SK-N-SH treated with all-trans-retinoic acid at 6 μM for 48 hours (cell line): Measurements from ENCODE around the gene WDR37.

Source experiments
- ATAC-seq: fragments of 200-7000 bp; cut with Tn5 transposase; 3 replicates; pipeline ENCODE4 v1.9.1; 2020; ENCODE audit warnings: mild to moderate bottlenecking, moderate library complexity
- ARNTL ChIP-seq: fragments of 450-650 bp; formaldehyde crosslinking; IDR thresholded peaks from 2 replicates; pipeline ENCODE4 v1.5.0; 2020; ENCODE audit warnings: low read depth, mild to moderate bottlenecking, moderate library complexity, borderline replicate concordance
- BACH2 ChIP-seq: fragments of 250-450 bp; sonication (Bioruptor Pico); IDR thresholded peaks from 2 replicates; pipeline ENCODE4 v1.9.0; 2021; ENCODE audit warnings: mild to moderate bottlenecking, borderline replicate concordance
- CREB5 ChIP-seq: fragments of 250-450 bp; sonication (Bioruptor Pico); IDR thresholded peaks from 2 replicates; pipeline ENCODE4 v1.5.1; 2020; ENCODE audit warnings: low read depth, mild to moderate bottlenecking, moderate library complexity
- CSDC2 ChIP-seq: fragments of 250-450 bp; sonication (Bioruptor Pico); IDR thresholded peaks from 2 replicates; pipeline ENCODE4 v1.5.0; 2020; ENCODE audit warnings: mild to moderate bottlenecking, moderate library complexity
- CSRNP3 ChIP-seq: fragments of 250-450 bp; sonication (Bioruptor Pico); IDR thresholded peaks from 2 replicates; pipeline ENCODE4 v1.5.1; 2021; ENCODE audit warnings: mild to moderate bottlenecking, moderate library complexity
- ESRRG ChIP-seq: fragments of 250-450 bp; sonication (Bioruptor Pico); IDR thresholded peaks from 2 replicates; pipeline ENCODE4 v1.6.1; 2021; ENCODE audit warnings: mild to moderate bottlenecking
- ISL1 ChIP-seq: fragments of 250-450 bp; sonication (Bioruptor Pico); IDR thresholded peaks from 2 replicates; pipeline ENCODE4 v2.1.2; 2022; ENCODE audit warnings: mild to moderate bottlenecking, moderate library complexity
- OSR1 ChIP-seq: fragments of 250-450 bp; sonication (Bioruptor Pico); IDR thresholded peaks from 2 replicates; pipeline ENCODE4 v1.8.0; 2022; ENCODE audit warnings: moderate library complexity, mild to moderate bottlenecking, inconsistent platforms
- PATZ1 ChIP-seq: fragments of 250-450 bp; sonication (Bioruptor Pico); IDR thresholded peaks from 2 replicates; pipeline ENCODE4 v1.8.0; 2020; ENCODE audit warnings: mild to moderate bottlenecking, moderate library complexity, borderline replicate concordance
- POU6F1 ChIP-seq: fragments of 250-450 bp; sonication (Bioruptor Pico); IDR thresholded peaks from 2 replicates; pipeline ENCODE4 v1.8.0; 2021; ENCODE audit warnings: low read depth, mild to moderate bottlenecking, moderate library complexity, borderline replicate concordance
- PPARA ChIP-seq: fragments of 250-450 bp; sonication (Bioruptor Pico); IDR thresholded peaks from 2 replicates; pipeline ENCODE4 v1.5.0; 2020; ENCODE audit warnings: mild to moderate bottlenecking, borderline replicate concordance
- RARB ChIP-seq: fragments of 250-450 bp; sonication (Bioruptor Pico); IDR thresholded peaks from 2 replicates; pipeline ENCODE4 v1.8.0; 2021; ENCODE audit warnings: mild to moderate bottlenecking, moderate library complexity
- SNAI2 ChIP-seq: fragments of 250-450 bp; sonication (Bioruptor Pico); IDR thresholded peaks from 2 replicates; pipeline ENCODE4 v1.5.0; 2020; ENCODE audit warnings: mild to moderate bottlenecking, moderate library complexity
- TCF4 ChIP-seq: fragments of 250-450 bp; sonication (Bioruptor Pico); IDR thresholded peaks from 2 replicates; pipeline ENCODE4 v1.8.0; 2021; ENCODE audit warnings: mild to moderate bottlenecking, moderate library complexity, borderline replicate concordance
- TOX ChIP-seq: fragments of 250-450 bp; sonication (Bioruptor Pico); IDR thresholded peaks from 2 replicates; pipeline ENCODE4 v1.8.0; 2021; ENCODE audit warnings: mild to moderate bottlenecking, moderate library complexity, borderline replicate concordance
- TSHZ2 ChIP-seq: fragments of 250-450 bp; sonication (Bioruptor Pico); IDR thresholded peaks from 2 replicates; pipeline ENCODE4 v1.5.0; 2020; ENCODE audit warnings: mild to moderate bottlenecking, moderate library complexity
- ZFP30 ChIP-seq: fragments of 450-650 bp; formaldehyde crosslinking; IDR thresholded peaks from 2 replicates; pipeline ENCODE4 v1.5.0; 2022; ENCODE audit warnings: mild to moderate bottlenecking, moderate library complexity
- ZNF70 ChIP-seq: fragments of 450-650 bp; formaldehyde crosslinking; IDR thresholded peaks from 2 replicates; pipeline ENCODE4 v1.5.0; 2020; ENCODE audit warnings: mild to moderate bottlenecking, moderate library complexity
- ZNF8 ChIP-seq: fragments of 450-650 bp; formaldehyde crosslinking; IDR thresholded peaks from 2 replicates; pipeline ENCODE4 v1.5.0; 2020; ENCODE audit warnings: mild to moderate bottlenecking, moderate library complexity

The WDR37 gene

GRCh38 chr10:1022413-1022812 lies 33.8 kb upstream of the WDR37 start:
- no peak for ATAC-seq
- TF ChIP-seq CSRNP3 (CRISPR knock-in tag) (no peak), ZNF70 (no peak), CSDC2 (CRISPR knock-in tag) (no peak), ZNF8 (no peak), BACH2 (no peak), PPARA (no peak), TCF4 (CRISPR knock-in tag) (no peak), PATZ1 (CRISPR knock-in tag) (no peak), ISL1 (CRISPR knock-in tag) (no peak), SNAI2 (CRISPR knock-in tag) (no peak), POU6F1 (no peak), ZFP30 (CRISPR knock-in tag) (no peak)

- TF ChIP-seq ISL1 (CRISPR knock-in tag), result no peak
- TF ChIP-seq, all 23 proteins: peak for 0
- ATAC-seq, result no peak
Measured at GRCh38 chr10:1024103-1024502, 32.1 kb upstream of the WDR37 start.

GRCh38 chr10:1025683-1026082 lies 30.5 kb upstream of the WDR37 start, which contains the start of gene IDI2:
Gene IDI2 (minus strand): TSS chr10:1025859. CDS start chr10:1024723, 1,136 bp downstream.
- no peak for ATAC-seq
- TF ChIP-seq ARNTL (CRISPR knock-in tag) (no peak), TOX (no peak), ESRRG (CRISPR knock-in tag) (no peak)

GRCh38 chr10:1026578-1026977 lies 29.6 kb upstream of the WDR37 start:
- ATAC-seq, result no peak
- no peak for TF ChIP-seq ZNF70
- TF ChIP-seq SNAI2 (CRISPR knock-in tag), result no peak
- no peak for TF ChIP-seq BACH2
- TF ChIP-seq PATZ1 (CRISPR knock-in tag), result no peak
- TF ChIP-seq TSHZ2 (CRISPR knock-in tag), result no peak
- no peak for TF ChIP-seq OSR1

- ATAC-seq, result no peak
- TF ChIP-seq CREB5 (no peak), BACH2 (no peak), POU6F1 (no peak), ZFP30 (CRISPR knock-in tag) (no peak), CSDC2 (CRISPR knock-in tag) (no peak), TCF4 (CRISPR knock-in tag) (no peak), RARB (CRISPR knock-in tag) (no peak), ARNTL (CRISPR knock-in tag) (no peak), CSRNP3 (CRISPR knock-in tag) (no peak)
Measured at GRCh38 chr10:1029838-1030237, 26.3 kb upstream of the WDR37 start.
